Subcutaneous adipose tissue (tissue), 4 donors: ENCODE results near the gene BAIAP3. TPM values are rescaled to one million over a fixed set of nuclear protein-coding genes. Genes with fewer than 3 reads are reported as not detected.

ENCODE experiments used
- total RNA-seq, 4 donors: library from RNA; depleted of rRNA; stranded (reverse); fragments of >200 nt; gene quantifications; one replicate each; pipeline ENCODE4 v1.1.0, GENCODE V29; 2016
- TF ChIP-seq, protein P1 (sequence below): fragments of 450-650 bp; IDR thresholded peaks from one replicate; pipeline ENCODE4 v1.5.1; 2016; ENCODE audit warnings: low read depth, mild to moderate bottlenecking, control low read depth, antibody characterized with exemption, moderate library complexity

BAIAP3 gene
- total RNA-seq, 4 donors from 2014 or later = 0.98 to 8.5 (median 2.5) TPM

DNA sequence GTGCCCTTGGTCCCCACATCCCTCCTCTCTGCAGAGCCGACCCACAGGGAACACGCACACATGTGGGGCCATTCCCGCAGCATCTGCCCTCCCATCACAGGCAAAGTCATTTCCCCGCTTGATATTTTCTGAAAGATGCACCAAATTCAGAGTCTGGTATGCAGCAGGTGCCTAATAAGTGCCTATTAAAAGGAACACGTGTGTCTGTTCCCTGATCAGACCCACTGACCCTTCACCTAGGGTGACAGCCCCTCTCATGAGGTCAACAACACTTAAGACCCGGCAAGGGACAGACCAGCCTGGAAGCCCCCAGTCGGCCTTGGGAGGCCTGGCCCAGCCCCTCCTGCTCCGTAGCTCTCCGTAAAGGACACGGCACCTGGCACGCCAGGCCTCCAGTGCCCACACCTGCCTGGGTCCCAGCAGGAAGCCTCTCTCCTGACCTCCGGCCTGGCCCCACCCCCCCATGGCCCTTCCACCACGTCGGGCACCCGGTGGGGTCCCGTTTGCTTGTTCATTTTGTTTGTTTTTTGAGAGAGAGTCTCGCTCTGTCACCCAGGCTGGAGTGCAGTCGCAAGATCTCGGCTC, 61.0 kb downstream of the BAIAP3 start:
- TF ChIP-seq, protein P1, sequence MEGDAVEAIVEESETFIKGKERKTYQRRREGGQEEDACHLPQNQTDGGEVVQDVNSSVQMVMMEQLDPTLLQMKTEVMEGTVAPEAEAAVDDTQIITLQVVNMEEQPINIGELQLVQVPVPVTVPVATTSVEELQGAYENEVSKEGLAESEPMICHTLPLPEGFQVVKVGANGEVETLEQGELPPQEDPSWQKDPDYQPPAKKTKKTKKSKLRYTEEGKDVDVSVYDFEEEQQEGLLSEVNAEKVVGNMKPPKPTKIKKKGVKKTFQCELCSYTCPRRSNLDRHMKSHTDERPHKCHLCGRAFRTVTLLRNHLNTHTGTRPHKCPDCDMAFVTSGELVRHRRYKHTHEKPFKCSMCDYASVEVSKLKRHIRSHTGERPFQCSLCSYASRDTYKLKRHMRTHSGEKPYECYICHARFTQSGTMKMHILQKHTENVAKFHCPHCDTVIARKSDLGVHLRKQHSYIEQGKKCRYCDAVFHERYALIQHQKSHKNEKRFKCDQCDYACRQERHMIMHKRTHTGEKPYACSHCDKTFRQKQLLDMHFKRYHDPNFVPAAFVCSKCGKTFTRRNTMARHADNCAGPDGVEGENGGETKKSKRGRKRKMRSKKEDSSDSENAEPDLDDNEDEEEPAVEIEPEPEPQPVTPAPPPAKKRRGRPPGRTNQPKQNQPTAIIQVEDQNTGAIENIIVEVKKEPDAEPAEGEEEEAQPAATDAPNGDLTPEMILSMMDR = no peak

DNA sequence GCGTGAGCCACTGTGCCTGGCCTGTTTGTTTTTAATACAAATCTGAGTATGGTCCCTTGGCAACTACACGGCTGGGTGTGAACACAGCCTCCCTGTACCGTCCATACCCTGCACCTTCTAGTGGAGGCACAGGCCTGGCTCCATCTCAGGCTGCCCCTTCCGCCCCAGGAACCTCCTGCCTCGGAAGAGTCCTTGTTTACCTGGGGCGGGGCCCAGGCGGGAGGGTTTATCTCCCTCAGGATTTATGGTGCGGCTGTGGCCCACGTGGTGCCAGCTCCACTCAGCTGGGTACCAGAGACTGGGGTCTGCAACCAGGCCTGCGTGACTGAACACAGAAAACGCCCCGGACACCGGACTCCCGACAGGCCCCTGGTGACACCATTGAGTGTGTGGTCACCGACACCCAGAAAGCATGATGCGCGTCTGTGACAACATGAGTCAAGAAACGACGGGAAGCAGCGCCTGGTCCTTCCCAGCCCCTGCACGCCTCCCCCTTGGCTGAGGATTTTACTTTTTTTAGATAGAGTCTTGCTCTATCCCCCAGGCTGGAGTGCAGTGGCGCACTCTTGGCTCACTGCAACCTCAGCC, 62.1 kb downstream of the BAIAP3 start:
- TF ChIP-seq, protein P1 = no peak

DNA sequence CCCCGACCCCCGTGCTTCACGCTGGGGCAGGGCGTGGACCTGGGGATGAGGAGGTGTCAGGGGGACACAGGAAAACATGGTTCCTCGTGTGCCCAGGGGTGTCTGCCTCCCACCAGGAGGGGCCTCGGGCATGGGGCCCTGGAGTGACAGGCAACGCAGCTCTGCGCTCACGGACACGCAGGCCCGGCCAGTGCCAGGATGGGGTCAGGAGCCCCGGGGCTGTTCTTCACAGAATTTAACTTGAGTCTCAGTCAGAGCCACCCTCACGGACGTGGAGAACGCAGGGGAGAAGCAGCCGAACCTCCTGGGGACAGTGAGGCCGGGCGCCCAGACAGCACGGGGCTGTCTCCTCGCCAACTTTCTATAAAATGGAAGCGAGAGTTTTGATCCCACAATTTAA, 64.3 kb downstream of the BAIAP3 start:
- TF ChIP-seq, protein P1 = no peak

DNA sequence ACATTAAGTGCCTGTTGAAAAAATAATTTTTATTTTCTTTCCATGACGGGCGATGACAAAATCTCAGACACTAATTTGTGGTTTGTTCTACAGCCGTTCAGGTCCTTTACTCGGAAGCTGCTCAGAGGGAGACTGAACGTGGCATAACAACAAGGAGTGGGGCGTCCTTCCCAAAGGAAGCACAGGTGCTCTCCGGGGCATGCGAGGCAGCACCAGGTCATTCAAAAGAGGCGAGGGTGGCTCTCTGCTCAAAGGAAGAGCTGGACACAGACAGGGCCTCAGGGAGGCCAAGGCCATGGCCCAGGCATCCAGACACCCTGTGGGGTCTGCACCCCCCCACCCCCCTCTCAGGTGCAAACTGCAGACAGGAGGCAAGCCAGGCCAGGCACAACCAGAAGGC, 64.9 kb downstream of the BAIAP3 start:
- TF ChIP-seq, protein P1 = no peak

Other genes with a start within 250 kb of the BAIAP3 start
- not detected for gene C1QTNF8, start 237.4 kb upstream of the BAIAP3 start, total RNA-seq
- gene CACNA1H, start 180.5 kb upstream of the BAIAP3 start, total RNA-seq = 10 to 100 TPM in 1 of 4 donors, 1 to 10 TPM in 2, under 1 TPM in 1; 0.51 to 13.9 (median 3.1) TPM
- gene TPSG1, start 108.4 kb upstream of the BAIAP3 start, total RNA-seq = 1 to 10 TPM in 1 of 4 donors, not detected in 3; 2.4 TPM
- 100 to 1,000 TPM in 1 of 4 donors, 10 to 100 TPM in 3; 32.8 to 163 (median 51.4) TPM for gene TPSB2, start 103.5 kb upstream of the BAIAP3 start, total RNA-seq
- 100 to 1,000 TPM in 1 of 4 donors, 10 to 100 TPM in 3; 31.8 to 116 (median 69.8) TPM for gene TPSAB1, start 92.9 kb upstream of the BAIAP3 start, total RNA-seq
- gene TPSD1, start 77.6 kb upstream of the BAIAP3 start, total RNA-seq = 10 to 100 TPM in 2 of 4 donors, 1 to 10 TPM in 1, not detected in 1; 6.6 to 14.3 (median 12.8) TPM
- 100 to 1,000 TPM in 1 of 4 donors, 10 to 100 TPM in 3; 41.1 to 102 (median 55.9) TPM for gene UBE2I, start 24.0 kb upstream of the BAIAP3 start, total RNA-seq
- gene TSR3, start 18.2 kb downstream of the BAIAP3 start, total RNA-seq = 100 to 1,000 TPM in 1 of 4 donors, 10 to 100 TPM in 3; 41.6 to 147 (median 65.0) TPM
- gene GNPTG, start 18.3 kb downstream of the BAIAP3 start, total RNA-seq = 10 to 100 TPM; 38.8 to 78.4 (median 66.5) TPM
- gene UNKL, start 81.1 kb downstream of the BAIAP3 start, total RNA-seq = 10 to 100 TPM; 14.3 to 49.2 (median 25.9) TPM
- 10 to 100 TPM in 2 of 4 donors, 1 to 10 TPM in 2; 3.4 to 16.4 (median 6.9) TPM for gene UQCC4, start 87.1 kb downstream of the BAIAP3 start, total RNA-seq
- gene PERCC1, start 97.4 kb downstream of the BAIAP3 start, total RNA-seq = not detected
- under 1 TPM in 2 of 4 donors, not detected in 2; 0.22 to 0.38 TPM for gene CCDC154, start 110.9 kb downstream of the BAIAP3 start, total RNA-seq
- gene CLCN7, start 141.4 kb downstream of the BAIAP3 start, total RNA-seq = 10 to 100 TPM; 44.9 to 73.3 (median 56.6) TPM
- not detected for gene PTX4, start 155.3 kb downstream of the BAIAP3 start, total RNA-seq
- gene TELO2, start 159.7 kb downstream of the BAIAP3 start, total RNA-seq = 10 to 100 TPM in 2 of 4 donors, 1 to 10 TPM in 2; 7.5 to 42.4 (median 10.2) TPM
- 10 to 100 TPM; 14.1 to 87.6 (median 24.6) TPM for gene TMEM204, start 200.0 kb downstream of the BAIAP3 start, total RNA-seq